Activated CD4-positive, alpha-beta T cell treated with anti-CD3 and anti-CD28 coated beads, Interleukin-2, amount 50 U/mL, for 1 hour (primary cell): ENCODE measurements around the gene CMIP.
"Not testable (repeated sequence)": the region's sequence is repeated elsewhere in the genome, so short reads cannot be mapped to it uniquely, and the experiment has no call there.

ENCODE experiments used
- DNase-seq: peaks from one replicate; pipeline ENCODE4 v3.0.0-alpha.2; 2020

CMIP gene

DNA sequence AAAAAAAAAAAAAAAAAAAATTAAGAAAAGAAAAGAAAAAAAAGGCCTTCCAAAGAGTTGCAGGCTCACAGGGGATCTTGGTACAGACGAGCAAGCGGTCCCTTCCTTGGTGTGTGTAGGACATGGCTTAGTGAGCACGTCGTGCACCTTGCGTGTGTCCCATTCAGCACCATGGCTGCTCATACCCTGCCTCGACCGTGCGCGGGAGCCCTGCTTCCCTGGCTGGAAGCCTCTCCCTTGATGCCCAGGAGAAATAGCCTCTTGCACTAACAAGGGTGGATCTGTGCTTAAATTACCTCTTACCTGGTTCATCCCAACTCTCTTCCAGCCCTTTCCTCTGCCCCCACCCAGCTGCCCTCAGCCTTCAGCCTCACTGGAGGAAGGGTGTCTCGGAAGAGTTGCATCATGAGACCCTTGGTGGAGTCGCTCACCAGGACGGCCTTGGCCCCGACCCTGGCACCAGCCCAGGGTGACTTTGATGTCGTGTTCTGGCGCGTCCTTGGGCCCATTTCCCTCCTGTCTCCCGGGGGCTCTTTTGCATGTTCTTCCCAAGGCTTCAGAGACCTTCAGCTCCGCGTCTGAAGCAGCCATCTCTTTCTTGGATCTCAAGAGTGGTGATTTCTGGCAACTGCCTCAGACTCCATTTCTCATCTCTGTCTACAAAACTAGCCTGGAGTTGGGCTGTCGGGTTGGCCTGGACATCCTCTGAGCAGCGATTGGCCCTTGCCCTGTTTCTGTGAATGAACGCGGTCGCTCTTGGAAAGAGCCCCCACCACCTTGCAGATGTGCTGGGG is 127.2 kb downstream of the CMIP start:
- DNase-seq = no peak

- DNase-seq = no peak
Measured at GRCh38 chr16:81572386-81573144, 128.0 kb downstream of the CMIP start.

GRCh38 chr16:81573533-81574020 is 129.0 kb downstream of the CMIP start:
- DNase-seq = no peak

DNA sequence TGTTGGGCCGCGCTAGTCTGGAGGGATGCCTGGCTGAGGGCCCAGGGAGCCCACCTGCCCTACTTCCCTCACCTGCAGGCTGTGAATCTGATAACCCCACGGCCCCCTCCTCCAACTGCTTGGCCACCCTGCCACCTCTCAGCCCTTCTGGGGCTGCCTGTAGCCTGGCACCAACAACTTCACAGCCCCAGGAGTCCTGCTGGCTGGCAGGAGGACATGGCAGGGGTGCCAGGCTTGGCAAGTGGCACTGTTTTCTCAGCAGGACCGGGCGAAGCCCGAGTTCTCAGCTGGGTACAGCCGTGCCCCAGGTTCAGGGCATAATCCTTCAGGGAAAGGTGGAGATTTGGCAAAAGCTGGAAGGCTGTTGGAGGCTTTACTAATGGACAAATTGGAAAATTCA is 129.6 kb downstream of the CMIP start:
- DNase-seq = no peak

DNA sequence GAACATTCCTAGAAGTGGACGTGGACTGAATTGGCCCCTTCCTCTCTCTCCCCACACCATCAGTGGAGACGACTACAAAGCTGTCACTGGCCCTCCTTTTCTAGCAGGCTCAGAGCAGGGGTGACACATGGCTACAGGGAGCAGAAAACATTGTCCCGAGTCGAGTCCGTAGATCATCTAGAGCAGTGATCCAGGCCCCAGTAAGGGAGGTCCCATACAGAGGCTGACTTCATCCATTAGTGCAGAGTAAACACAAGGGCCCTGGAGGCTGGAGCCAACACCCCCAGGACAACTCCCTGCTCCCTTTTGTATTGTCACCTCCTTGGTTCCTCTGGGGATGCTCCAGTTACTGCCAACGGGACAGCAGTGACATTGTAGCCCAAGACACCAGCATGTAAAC is 130.7 kb downstream of the CMIP start:
- DNase-seq = no peak

- DNase-seq = no peak
Measured at GRCh38 chr16:81575834-81576233, 131.2 kb downstream of the CMIP start.

GRCh38 chr16:81576696-81577095 is 132.1 kb downstream of the CMIP start:
- no peak for DNase-seq

GRCh38 chr16:81577272-81577671 is 132.7 kb downstream of the CMIP start:
- DNase-seq = not testable (repeated sequence)

DNA sequence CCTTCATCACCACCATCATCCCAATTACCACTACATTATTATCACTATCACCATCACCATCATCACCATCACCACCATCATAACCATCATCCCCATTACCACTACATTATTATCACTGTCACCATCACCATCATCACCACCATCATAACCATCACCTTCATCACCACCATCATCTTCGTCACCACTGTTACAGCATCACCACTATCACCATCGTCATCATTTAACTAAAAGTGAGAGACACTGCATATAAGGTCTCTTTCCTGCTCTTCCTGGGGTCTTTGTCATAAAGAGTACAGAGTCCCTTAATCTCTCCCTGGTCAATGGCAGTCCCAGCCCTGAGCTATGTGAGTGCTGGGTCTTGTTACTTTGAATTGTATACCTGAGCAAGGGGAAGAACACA is 133.5 kb downstream of the CMIP start:
- DNase-seq = no peak

- DNase-seq = no peak
Measured at GRCh38 chr16:81578636-81579413, 134.2 kb downstream of the CMIP start.

DNA sequence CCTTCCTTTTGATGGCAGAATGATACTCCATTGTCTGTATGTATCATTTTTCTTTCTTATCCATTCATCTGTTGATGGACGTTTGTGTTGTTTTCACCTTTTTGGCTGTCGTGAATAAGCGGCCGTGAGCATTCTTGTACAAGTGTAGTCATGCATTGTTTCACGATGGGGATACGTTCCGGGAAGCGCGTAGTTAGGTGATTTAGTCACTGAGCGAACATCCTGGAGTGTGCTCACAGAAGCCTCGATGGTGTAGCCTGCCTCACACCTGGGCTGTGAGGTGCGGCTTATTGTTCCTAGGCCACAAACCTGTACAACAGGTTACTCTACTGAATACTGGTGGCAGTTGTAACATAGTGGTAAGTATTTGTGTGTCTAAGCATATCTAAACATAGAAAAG is 136.5 kb downstream of the CMIP start:
- DNase-seq = no peak

GRCh38 chr16:81582655-81583441 is 138.2 kb downstream of the CMIP start:
- no peak for DNase-seq

- DNase-seq = no peak
Measured at GRCh38 chr16:81583893-81584631, 139.5 kb downstream of the CMIP start.

GRCh38 chr16:81585785-81586184 is 141.2 kb downstream of the CMIP start:
- DNase-seq = no peak

GRCh38 chr16:81586417-81586816 is 141.8 kb downstream of the CMIP start:
- no peak for DNase-seq

DNA sequence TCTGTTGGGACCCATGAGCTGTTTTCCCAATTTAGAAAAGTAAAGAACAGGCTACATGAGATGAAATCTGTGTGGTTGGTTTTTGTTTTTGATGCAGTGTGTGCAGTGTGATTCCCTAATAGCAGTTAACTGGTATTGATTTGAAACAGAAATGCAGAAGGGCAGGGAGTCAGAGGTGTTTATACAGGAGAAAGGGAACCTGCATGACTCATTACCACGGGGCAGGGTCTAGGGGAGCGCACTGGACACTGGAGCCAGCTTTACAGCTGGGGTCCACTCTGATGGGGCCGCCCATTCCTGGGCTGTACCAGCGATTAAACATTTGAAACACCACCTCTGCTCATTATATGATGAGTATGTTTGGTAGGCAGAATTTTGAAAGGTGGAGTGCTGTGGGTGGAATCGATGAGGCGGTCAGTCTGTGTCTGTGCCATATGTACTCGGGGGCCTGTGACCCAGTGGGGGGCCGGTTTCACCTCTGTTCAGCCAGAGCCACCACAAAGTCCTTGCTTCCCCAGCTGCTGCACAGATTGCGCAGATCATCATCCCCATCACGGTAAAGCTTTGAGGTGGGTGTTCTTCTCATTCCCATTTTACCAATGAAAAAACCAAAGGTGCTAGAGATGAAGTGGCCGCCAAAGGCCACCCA is 142.5 kb downstream of the CMIP start:
- no peak for DNase-seq

DNA sequence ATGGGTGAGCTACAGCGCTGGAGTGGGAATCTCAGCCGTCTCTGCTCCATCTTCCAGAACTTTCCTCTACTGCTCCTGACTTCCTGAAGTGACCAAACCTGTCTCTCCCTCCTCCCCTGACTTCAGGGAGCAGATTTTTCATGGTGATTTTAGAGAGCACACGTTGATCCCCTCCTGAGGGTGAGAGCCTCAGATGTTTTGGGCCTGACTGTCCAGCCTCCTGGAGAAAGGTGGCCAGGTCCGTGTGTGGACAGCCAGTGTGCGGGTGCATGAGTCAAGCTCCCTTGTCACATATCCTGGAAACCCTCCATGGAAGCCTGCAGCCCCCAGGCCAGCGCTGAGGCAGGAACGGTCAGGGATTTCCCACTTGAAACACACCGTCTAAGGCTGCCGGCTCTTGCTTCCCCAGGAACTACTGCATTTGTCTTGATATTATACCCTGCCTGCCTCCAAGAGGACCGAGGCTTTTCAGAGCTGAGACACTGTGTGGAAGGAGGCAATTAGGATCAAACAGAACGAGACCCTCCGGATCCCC is 143.1 kb downstream of the CMIP start:
- no peak for DNase-seq

- no peak for DNase-seq
Measured at GRCh38 chr16:81588326-81589081, 143.9 kb downstream of the CMIP start.

GRCh38 chr16:81589975-81590650 is 145.5 kb downstream of the CMIP start:
- no peak for DNase-seq
